HG03521 (cell line): ENCODE data around the gene FMOD.

Experiments
- ATAC-seq: cut with Tn5 transposase; IDR thresholded peaks from one replicate; pipeline ENCODE4 v1.9.1; 2021; ENCODE audit warnings: mild to moderate bottlenecking, moderate library complexity; ENCODE audit not compliant: unreplicated experiment

FMOD gene

GRCh38 chr1:203351037-203351625 lies at the start of gene FMOD:
Gene FMOD, minus strand, starts transcription at chr1:203351122. Its CDS starts 2,852 bp downstream, at chr1:203348270.
- ATAC-seq: no peak

DNA sequence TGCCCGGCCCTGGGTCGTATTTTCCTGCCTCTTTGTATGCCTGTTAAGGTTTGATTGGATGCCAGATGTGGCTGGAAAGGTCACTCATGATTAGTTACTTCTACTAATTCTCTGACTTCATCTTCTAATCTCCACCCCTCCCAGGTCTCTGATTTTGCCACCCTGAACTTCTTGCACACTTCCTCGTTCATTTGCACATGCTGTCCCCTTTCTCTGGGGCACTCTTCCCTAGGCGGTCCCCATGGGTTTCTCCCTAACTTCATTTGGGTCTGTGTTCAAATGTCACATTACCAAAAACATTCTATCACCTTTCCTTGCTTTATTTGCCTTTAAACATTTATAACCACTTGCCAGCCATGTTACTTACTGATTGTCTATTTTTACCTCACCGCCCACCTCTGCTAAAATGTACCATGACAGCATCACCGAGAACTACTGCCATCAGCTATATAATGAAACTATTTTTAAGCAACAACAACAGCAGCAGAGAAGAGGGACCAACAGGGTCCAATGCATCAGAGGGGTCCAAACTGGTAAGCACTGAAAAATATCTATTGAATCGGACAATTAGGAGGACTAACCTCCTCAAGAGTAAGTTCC lies 45.8 kb upstream of the FMOD start:
- ATAC-seq: no peak

DNA sequence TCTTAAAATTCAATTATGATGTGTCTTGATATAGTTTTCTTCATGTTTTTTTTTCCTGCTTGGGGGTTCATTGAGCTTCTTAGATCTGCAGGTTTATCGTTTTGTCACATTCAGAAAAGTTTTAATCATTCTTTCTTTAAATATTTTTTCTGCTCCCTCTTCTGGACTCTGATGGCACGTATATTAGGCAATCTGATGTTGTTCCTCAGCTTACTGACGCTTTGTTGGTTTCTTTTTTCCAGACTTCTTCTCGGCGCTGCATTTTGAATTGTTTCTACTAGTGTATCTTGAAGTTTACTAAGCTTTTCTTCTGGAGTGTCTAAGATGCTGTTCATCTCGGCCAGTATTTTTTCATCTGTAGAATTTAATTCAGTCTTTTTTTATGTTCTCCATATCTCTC lies 44.8 kb upstream of the FMOD start:
- no peak for ATAC-seq

- ATAC-seq: no peak
Measured at GRCh38 chr1:203390298-203390697, 39.4 kb upstream of the FMOD start.

DNA sequence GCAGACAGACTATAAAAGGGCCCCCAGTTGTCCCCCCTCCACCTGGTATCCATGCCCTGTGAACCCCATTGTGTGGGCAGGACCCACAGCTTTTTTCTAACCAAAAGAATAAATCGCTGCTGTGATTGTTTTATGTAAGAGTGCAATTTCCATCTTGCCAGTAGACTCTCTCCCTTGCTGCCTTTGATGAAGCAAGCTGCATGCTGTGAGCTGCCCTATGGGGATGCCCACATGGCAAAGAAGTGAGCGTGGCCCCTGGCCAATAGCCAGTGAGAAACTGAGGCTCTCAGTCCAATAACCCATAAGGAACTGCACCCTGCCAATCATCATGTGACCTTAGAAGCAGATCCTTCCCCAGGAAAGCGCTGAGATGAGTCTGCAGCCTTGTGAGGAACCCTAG lies 37.8 kb upstream of the FMOD start:
- ATAC-seq: no peak

DNA sequence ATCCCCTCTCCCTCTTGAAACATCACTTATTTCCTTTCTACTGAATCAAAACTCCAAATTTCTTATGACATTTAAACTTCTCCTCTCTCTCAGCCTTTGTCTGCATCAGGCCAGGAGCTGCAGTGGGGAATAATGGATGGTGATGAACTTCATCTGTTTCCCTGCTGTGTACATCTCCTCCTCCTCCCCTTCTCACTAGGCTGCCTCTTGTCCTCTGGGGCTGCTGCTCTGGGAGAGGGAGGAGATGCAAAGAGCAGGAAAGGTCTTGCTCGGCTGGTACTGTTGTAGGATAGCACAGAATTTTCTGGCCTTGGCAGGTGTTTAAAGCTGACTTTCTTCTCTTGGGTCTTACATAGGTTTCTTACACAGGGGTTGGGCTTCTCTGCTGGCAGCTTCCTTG lies 31.1 kb upstream of the FMOD start:
- ATAC-seq: no peak

DNA sequence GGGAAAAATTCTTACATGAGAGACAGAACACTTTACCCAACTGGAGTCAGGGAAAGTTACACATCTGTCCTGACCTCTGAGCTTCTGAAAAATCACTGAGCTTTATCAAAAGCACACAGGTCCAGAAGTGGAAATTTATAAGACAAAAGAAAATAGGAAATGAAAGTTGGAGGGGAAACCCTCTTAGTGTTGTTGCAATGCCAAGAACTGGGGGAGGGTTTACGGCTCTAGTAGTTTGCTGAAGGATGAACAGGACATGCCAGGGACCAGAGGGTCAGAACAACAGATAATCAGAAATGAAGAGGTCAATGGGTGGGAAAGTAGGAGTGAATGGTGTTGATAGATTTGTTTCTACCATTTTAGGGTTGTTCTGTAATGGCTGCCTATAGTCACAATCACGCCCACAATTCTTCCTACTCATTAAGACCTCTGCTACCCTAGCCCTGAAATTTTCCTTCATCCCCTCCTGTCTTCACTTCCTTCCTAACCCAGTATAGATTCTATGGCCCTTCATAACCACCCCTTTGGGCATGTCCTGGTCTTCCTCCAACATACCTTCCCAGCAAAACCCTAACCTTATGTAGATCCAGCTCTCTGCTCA lies 30.3 kb upstream of the FMOD start:
- ATAC-seq: no peak

DNA sequence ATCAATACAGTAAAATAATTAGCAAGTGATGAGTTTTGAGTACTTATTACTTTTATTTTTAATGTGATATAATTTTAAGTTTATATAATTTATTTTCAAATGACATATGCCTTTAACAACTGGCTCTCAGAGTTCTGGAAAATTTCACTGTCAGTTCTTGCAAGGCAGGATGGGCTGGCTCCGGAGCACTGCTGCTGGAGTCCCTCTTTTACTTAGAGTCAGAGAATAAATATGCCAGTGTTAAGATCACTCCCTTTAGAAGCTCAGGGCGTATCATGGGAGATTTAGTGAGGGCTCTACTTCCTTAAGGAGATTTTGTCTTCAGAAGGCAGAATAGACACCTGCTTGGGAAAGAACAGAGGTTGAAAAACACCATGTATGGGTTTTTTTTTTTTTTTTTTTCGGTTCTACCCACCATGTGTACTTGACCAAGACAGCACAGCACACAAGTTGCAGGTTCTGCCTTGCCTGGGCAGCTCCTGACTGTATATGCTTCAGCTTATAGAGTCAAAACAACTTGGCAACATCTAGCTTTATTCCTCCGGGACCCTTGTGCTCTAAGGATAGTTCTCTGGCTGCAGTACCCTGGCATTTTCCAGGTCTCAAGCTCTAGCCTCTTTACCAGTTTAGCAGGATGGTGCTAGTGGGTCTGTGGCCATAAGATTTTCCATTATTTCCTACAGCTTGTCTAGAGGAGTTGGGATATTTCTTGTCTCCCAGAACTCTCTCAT lies 29.7 kb upstream of the FMOD start:
- ATAC-seq: no peak

- ATAC-seq: no peak
Measured at GRCh38 chr1:203379825-203380224, 28.9 kb upstream of the FMOD start.

DNA sequence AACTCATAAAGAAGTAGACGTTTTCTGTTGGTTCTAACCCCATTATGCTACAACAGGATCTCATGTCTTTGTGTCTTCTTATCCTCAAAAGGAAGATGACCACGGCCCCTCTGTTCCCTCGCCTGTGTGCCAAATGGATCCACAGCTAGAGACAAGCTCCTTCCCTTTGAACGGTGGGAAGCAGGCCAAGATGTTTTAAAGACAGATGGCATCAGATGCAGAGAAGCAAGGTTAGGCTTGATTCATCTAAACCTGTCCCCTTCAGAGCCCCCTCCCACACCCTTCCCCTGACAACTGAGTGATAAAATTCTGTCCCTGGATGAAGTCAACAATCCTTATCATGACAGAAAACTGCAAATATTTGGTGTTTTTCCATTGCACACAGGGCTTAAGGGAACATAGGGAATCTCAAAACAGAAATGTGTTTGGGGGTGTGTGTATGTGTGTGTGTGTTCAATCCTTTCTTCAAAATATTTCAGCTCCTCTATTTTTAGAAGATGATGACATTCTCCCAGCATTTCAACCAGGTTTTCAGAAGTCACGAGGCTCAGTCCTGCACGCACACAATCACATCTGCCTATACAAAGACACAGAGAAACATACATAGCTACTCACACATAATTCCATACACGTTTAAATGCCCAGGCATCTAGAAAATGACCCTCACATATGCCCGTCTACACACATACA lies 27.8 kb upstream of the FMOD start:
- ATAC-seq: no peak

- no peak for ATAC-seq
Measured at GRCh38 chr1:203373991-203374390, 23.1 kb upstream of the FMOD start.

DNA sequence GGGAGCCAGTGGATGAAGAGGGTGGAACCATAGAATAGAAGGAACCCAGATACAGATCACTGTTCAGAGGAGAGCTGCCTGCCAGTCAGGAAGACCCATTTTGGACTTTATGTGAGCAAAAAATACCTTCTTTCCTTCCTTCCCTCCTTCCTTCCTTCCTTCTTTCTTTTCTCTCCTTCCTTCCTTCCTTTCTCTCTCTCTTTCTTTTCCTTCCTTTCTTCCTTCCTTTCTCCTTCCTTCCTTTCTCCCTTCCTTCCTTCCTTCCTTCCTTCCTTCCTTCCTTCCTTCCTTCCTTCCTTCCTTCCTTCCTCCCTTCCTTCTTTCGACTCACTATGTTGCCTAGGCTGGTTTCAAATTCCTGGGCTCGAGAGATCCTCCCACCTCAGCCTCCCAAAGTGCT lies 22.1 kb upstream of the FMOD start:
- no peak for ATAC-seq

DNA sequence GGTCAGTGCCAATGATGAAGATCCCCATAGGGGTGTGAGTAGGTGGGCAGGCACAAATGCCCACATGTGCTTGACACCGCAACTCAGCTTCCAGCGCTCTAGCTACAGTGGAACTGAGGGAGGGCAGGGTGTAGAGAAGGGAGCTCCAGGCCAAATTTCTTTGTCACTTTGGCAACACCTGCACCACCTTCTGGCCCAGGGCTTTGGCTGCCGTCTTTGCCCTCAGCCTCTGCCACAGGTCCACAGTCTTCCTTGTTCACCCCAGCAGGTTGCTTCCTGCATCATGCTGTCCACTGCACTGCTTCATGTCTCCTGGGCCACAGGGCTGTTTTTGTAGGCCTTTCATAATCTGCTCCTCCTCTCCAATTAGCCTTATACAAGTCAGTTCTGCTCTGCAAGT lies 20.4 kb upstream of the FMOD start:
- ATAC-seq: no peak

DNA sequence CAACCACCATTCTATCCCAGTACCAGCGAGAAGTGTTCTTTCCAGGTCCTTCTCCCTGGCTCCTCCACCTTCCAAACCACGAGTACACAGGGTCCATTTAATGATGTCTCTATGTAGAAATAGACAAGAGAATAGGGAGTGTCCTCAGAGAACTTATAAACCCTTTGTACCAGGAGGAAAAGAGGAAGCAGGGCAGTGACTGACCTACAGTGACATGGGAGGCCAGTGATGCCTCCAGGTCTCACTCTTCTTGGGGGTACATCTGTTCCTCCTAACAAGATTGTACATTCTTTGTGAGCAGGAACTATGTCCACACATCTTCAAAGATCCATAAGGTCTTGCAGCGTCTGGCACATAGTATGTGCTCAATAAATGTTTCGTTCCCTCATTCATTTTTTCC lies 18.7 kb upstream of the FMOD start:
- no peak for ATAC-seq

- ATAC-seq: no peak
Measured at GRCh38 chr1:203368624-203369451, 17.9 kb upstream of the FMOD start.

- ATAC-seq: no peak
Measured at GRCh38 chr1:203367057-203367456, 16.1 kb upstream of the FMOD start.

GRCh38 chr1:203366476-203366875 lies 15.6 kb upstream of the FMOD start:
- no peak for ATAC-seq

DNA sequence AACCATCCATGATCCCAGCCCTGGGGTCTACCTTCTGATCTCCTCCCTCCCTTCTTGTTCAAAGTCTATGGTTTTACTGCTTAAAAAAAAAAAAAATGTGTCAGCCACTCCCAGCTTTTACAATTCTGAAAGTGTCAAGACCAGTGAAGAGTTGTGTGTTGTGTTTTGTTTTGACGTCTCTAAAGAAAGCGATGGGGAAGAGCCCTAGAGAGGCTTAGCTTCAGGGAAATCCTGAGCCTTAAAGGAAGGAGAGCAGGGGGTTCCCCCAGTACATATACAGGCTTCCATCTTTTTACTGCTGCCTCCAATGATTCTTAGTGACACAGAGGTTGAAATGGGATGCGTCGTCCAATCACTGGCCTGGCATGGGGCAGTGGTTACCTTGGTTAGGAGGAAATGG lies 13.9 kb upstream of the FMOD start:
- ATAC-seq: no peak

- ATAC-seq: no peak
Measured at GRCh38 chr1:203364094-203364801, 13.3 kb upstream of the FMOD start.

DNA sequence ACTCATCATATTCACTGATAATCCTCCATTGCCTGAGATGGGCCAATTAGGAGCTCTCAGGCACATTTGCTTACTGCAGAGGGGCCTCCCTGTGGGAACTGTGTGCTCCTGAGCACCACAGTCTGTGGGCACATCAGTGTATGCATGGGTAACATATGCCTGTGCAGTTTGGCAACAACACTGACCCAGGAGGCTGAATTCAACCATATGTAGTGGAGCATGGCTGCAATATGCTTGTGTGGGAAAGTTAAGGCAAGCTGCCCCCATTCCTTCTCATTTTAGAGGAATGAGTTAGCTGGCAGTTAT lies 11.8 kb upstream of the FMOD start:
- ATAC-seq: no peak
